NCI-H2029 treated with DMSO at 0.1 percent for 48 hours (cell line): ENCODE data around the gene RALGPS2.
"Not testable (repeated sequence)": the region's sequence is repeated elsewhere in the genome, so short reads cannot be mapped to it uniquely, and the experiment has no call there.

ENCODE experiments used
- DNase-seq: peaks from one replicate; lab custom pipeline; 2025; lab: John Stamatoyannopoulos, UW

Gene RALGPS2

DNA sequence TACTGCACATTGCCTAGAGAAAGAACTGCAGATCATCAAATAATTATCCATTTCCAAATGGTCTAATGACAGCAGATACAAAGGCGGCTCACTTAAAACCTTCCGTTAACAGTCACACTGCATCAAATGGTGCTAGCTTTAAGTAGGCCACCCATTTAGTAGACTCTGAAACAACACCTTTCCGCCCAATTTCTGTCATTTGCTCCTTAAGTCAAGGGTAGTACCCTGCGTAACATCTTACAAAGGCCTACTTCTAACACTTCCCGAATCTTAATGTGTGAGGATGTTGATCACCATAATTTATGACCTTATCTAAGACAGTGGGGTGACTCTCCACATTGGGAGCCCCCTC lies 692 bp upstream of the RALGPS2 start:
- DNase-seq: no peak

DNA sequence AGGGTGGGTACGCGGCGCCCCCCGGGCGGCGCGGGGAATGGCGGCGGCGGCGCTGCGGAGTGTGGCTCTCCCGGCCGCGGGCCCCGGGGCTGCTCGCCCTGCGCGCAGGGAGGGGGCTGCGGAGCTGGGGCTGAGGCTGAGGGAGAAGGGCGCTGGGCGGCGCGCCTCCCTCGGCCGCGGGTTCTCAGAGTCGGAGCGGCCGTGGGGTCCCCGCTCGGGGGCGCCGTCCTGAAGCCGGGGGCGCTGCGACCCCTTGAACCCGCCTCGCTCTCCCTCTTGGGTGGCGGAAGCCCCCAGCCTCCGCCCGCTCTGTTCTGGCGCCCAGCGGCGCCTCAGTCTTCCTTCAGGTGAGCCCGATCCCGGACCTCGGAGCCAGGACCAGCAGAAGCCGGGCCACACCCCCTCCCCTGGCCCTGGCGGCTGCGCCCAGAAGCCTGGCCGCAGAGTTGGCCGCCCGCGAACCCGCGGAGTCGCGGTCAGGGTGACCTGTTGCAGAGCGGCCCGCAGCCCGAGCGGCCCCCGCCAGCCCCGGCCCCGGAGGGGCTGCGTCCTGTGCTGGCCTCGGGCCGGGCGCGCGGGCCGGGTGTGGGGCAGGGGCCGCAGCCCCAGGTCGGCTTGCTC lies 532 bp downstream of the RALGPS2 start:
- no peak for DNase-seq

DNA sequence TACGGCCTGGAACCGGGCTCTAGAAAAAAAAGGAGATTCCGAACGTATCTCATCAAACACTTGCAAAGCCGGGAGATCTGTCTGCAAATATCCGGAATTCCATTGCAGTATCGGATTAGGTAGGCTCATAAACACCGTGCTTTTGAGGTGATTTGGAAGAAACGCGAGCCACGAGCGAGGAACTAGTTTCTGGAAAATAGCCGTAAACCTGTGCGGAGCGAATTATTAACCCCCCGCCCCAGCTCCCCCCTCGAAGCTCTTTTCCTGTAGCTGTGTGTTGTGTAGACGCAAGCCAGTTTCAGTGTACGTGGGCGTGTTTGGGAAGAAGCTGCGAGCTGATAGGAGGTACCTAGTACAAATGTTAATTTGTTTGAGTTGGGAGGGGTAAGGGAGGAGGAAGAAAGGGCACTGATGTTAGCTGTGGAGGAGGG lies 1.1 kb downstream of the RALGPS2 start:
- no peak for DNase-seq

DNA sequence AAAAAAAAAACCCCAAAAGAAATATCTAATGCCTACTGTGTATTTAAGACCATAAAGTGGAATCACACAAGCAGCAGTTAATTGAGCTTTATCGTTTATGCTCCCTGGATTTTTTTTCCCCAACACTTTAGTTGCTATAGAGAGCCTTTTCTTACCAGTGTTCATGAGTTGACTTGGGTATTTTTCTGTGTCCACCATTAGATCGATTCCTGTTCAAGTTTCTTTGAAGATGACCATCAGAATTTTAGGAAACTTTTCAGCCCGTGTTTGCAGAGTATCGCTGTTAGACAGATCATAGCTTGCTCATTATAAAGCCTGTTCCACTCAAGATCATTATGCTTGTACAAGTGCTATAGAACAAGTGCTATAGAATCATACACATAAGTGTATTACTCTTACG lies 1.5 kb downstream of the RALGPS2 start:
- DNase-seq: no peak

DNA sequence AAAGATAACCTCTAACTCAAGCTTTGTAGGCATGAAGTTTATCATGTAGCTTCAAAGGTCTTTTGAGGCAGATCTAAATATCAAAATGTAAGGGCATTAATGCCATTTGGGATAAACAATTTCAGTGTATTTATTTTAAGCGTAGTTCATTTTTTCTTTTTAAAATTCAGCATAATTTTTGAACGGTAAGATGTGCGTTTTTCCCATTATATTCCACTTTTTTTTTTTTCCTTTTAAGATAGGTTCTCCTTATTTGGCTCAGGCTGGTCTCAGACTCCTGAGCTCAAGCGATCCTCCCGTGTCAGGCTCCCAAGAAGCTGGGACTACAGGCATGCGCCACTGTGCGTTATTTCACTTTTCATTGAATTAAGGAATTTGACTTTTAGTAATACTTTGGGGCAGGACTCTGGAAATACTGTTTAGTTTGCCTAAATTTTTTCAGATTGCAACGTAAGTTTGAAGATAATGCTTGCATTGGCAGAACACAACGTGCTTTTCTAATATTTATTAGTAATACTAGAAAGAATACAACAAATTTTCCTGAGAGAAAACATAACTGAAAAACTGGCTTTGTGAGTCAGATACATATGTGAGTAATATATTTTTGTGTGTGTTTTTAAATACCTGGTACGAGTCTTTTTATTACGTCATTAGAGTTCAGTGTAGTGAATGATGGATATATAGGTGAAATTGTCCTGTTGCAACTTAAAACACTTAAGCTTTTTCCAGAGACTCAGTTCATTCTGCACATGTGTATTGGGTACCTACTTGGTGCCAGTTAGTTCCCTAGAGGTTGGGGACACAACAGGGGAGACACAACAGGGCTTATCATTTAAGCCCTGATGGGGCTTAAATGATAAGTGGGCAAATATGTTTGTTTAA lies 2.2 kb downstream of the RALGPS2 start:
- no peak for DNase-seq

DNA sequence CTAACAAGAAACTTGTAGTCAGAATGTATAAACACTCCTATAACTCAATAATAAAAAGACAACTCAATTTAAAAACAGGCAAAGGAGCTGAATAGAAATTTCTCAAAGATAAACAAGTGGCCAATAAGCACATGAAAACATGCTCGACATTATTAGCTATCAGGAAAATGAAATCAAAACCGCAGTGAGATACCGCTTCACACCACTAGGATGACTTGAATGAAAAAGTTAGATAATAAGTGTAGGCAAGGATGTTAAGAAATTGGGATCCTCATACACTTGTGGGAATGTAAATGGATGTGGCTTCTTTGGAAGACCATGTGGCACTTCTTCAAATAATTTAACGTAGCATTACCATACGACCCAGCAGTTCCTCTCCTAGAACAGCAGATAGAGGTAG lies 8.9 kb downstream of the RALGPS2 start:
- DNase-seq: no peak

DNA sequence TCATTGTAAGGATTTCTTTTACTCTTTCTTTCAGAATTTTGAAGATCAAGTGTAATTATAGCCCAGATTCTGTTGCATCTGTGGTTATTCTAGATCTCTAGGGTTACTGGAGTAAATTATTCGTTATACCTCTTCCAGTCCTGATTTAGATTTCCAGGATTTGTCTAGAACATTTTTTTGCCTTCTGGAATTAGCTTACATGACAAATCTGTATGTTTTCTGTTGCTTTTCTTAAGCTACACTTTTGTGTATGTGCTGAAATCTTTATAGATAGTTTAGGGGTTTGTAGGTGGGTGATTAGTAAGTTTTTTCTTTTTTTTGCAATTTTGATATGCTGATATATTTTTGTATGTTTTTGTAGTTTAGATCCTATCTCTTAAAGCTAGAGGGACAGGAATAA lies 13.7 kb downstream of the RALGPS2 start:
- no peak for DNase-seq

DNA sequence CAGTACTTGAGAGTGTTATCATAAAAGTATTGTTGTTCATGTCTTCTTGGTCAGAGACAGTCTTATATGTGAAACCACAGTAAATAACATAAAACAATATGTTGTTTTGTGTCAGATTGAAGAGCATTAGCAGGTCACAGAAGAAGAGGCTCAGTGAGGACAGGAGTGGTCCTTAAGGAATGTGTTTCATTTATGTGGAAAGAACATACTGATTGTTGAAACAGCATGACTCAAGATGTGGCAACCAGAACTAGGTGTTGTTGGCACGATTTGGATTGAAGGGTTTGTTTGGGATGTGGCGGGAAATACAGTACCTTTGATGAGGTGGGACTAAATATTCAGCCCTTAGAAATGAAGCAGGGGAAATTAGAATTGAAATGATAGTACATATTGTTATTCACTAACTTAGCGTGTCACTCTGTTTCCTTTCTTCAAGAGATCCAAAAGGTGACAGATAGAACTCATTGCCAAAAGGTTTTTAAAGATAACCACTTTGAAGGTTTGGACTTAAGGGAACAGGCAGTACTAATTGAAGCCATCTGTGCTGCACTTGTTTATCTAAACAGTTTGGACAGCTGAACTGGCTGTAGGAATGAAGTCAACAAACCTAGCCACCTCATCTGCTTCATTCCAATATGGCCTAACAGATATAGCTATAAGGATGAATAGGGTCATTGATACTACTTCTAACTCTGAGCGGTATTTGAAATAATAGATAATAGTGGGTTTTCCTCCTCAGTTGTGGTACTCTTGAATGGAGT lies 14.4 kb downstream of the RALGPS2 start:
- no peak for DNase-seq

DNA sequence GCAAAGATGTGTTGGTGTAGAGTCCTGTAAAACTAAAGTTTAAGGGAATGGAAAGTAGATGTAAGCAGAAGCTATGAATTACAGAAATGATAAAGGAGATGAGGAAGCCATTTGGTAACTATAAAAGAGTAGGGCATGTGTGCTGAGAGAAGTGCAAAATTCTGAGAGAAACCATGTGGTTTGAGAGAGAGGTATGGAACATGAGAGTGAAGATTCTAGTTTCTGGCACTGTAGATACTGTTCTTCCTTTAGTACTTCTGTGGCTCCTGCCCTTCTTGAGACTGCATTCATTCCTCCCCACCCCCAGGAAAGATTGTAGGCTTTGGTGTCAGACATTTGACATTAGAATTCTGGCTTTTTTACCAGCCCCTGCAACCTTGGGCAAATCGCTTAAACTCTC lies 15.4 kb downstream of the RALGPS2 start:
- DNase-seq: no peak

DNA sequence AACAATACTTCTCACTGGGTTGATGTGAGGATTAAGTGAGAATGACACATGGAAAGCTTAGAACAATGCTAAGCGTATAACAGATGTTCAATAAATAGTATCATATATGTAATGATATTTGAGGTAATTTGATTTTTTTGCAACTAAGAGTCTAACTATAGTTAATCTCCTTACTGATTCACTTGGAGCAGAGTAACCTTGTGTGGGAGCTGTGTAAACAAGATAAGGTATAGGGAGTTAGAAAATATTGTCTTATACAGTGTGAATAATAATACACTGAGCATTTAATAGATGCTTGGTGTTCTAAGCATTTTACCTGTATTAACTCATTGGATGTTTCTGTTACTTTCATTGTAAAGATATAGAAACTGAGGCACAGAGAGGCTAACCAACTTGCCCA lies 15.9 kb downstream of the RALGPS2 start:
- DNase-seq: no peak

DNA sequence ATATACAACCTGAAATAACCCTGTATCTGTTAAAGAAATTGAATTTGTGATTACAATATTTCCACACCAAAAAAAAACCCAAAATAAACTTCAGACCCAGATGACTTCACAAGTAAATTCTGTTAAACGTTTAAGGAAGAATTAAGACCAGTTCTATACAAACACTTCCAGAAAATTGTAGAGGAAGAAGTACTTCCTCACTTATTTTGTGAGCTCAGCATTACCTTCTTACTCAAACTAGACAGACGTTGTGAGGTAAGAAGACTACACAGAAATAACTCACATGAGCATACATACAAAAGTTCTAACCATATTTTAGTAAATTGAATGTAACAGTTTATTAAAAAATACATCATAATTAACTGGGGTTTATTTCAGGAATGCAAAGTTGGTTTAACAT lies 18.8 kb downstream of the RALGPS2 start:
- no peak for DNase-seq

DNA sequence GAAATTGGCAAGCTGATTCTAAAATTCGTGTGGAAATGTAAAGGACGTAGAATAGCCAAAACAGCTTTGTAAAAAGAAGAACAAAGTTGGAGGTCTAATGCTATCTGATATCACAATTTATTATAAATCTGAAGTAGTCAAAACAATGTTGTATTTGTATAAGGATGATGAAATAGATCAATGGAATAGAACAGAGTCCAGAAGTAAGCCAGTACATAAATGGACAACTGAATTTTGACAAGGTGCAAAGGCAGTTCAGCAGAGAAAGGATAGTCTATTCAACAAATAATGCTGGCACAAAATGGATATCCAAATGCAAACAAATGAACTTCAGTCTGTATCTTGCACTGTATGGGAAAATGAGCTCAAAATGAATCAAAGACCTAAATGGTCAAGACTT lies 20.2 kb downstream of the RALGPS2 start:
- DNase-seq: no peak

DNA sequence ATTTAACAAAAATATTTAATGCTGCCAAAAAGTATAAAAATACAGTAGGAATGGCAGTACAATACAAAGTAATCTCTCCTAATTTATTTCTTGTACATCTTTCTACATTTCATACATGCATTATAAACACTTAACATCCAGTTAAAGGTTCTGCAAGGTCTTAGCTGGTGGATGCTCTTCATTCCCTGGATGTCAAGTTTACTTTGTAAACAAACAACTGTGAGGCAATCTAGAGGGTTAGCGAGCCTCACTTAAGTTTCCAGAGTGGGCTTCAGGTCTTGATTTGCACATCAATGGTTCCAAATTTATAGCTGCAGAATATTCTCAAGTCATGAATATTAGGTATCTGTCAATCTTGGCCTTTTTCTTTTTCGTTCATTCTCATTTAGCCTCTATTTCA lies 21.3 kb downstream of the RALGPS2 start:
- DNase-seq: no peak

DNA sequence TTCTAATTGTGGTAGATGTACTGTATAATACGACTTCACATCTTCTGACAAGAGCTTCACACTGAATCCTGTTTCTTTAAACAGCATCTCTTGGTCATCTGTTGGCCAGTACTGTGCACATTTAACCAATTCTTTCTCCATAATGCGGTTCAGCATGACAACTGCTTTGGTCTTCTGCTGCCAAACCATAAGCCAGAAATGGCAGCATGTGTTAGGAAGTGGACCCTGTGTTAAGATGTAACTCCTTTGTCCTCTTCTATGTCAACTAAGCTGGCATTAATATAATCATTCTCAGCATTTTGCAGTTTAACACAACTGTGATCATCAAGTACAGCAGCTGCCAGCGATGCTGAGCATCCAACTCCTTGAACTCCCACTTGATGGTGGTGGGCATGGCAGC lies 22.3 kb downstream of the RALGPS2 start:
- not testable (repeated sequence) for DNase-seq

DNA sequence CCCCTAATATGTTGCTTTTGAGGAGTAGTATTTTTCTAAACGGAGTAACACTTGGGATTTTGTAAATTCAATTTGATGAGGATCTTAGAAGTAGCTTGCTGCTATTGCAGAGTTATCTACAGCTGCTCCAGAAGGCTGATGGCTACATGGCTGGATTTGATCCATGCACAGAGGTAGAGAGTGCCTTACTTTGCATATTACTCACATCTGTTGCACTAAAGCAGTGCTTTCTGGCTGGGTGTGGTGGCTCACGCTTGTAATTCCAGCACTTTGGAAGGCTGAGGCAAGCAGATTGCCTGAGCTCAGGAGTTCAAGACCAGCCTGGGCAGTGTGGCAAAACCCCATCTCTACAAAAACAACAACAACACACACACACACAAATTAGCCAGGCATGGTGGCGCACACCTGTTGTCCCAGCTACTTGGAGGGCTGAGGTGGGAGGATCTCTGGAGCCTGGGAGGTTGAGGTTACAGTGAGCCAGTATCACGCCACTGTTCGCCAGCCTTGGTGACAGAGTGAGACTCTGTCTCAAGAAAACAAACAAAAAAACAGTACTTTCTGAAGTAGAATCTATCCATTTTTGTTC lies 24.6 kb downstream of the RALGPS2 start:
- no peak for DNase-seq

DNA sequence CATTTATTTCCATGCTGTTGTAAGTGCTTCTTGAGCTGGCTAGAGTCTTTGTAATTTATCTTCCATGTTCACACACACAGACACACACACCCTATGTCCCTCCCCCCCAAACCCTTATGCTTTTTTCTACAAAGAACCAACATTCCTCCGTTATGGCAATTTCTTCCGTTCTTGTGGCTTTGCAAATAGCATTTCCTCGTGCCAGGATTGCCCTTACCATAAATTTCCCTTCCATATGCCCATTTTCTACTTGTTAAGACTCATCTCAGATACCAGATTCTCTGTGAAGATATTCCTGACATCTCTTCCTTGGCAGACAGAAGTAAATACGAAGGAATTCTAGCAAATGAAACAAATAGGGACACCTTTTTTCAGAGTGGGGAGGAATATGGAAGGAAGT lies 26.0 kb downstream of the RALGPS2 start:
- no peak for DNase-seq

DNA sequence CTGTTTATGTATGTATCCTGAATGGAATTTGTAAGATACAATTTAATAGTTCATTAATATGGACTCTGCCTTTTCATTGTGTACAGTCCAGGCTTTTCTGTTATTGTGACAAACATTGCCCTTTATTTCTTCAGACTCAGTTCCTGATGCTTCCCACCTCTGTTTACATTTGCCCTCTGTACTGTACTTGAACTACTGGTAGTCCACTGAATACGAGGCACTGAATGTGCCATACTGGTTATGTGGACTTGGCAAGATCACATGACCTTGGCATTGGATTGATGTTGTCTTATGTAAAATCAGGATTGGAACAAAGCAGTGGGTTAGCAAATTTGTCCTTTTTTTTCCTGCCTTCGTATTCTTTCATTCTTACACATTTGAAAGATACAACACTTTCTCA lies 27.8 kb downstream of the RALGPS2 start:
- DNase-seq: no peak

DNA sequence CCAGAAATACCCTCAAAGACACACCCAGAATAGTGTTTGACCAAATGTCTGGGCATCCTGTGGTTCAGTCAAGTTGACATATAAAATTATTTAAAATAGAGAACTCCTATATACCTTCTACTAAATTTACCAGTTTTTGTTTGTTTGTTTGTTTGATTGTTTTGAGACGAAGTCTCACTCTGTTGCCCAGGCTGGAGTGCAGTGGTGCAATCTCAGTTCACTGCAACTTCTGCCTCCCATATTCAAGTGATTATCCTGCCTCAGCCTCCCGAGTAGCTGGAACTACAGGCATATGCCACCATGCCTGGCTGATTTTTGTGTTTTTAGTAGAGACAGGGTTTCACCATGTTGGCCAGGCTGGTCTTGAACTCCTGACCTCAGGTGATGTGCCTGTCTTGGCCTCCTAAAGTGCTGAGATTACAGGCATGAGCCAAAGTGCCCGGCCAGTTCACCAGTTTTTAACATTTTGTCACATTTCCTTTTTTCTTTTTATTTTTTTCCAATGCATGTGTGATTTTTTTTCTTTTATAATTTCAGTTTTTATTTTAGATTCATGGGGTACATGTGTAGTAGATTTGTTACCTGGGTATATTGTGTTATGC lies 29.7 kb downstream of the RALGPS2 start:
- not testable (repeated sequence) for DNase-seq

DNA sequence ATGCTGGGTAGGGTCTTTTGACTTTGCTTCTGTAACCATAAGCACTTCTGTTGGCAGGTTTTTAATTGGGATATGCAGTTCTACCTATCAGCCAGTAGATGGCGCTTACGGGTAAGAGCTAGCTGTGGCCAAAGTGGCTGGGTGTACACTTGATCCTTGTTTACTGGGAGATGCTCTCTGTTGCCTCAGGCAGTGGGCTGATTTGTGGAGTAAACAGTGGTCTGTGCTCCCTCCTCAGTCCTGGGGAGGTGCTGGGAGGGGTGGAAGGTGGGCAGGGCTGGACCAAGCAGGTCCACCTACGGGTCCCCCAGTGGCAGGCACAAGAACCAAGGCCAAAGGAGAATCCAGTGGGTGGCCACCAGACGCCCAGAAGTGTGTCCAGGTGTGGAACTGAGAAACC lies 43.4 kb downstream of the RALGPS2 start:
- DNase-seq: no peak

DNA sequence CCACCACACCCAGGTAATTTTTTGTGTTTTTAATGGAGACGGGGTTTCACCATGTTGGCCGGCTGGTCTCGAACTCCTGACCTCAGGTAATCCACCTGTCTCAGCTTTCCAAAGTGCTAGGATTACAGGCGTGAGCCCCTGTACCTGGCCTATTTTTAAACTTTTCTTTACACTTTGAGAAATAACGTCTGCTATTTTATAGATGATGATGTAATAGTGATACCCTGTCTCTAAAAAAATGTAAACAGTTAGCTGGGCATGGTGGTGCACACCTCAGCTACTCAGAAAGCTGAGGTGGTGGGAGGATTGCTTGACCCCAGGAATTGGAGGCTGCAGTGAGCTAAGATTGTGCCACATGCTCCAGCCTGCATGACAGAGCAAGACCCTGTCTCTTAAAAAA lies 47.9 kb downstream of the RALGPS2 start:
- no peak for DNase-seq

DNA sequence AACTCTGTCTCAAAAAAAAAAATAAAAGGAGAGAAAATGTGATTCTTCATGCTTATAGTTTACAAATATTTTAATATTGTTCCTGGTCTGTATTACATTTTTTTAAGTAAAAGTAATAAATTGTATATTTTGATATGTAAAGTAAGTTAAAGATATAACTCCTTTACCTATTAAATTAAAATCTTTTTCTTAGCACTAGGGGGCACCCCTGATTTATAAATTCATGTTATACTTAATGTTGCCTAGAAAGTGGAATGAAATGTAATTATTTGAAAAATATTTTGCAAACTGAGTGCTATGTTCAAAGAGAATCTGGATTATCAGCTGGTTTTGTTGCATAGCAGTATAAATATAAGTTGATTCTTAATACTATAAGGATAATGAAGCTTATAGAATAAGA lies 49.2 kb downstream of the RALGPS2 start:
- DNase-seq: no peak

DNA sequence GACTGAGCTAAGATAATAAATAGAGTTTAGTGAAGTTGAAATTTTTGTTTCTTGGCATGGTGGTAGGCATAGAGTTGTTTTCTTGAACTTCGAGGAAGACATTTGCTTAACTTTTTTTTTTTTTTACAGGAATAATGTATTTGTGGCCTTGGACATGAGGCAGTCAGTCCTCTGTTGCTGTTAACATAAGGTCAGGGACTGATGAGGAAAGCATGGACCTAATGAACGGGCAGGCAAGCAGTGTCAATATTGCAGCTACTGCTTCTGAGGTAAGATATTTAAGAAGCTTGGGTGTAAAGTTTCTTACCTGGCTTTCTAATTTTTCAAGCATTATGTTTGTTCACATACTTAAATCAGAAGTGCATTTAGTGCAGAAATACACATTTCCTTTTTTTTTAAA lies 51.5 kb downstream of the RALGPS2 start:
- no peak for DNase-seq
